Endothelial cell of umbilical vein (primary cell): Measurements from ENCODE around the gene PHC2.

Experiments
- CTCF ChIP-seq, 2 donors: IDR thresholded peaks; 1 replicate in 1 of 2; 2 replicates in 1 of 2; pipeline ENCODE4 v1.5.1; 2011; ENCODE audit warnings: low read length in 2 of 2, mild to moderate bottlenecking in 2 of 2, moderate library complexity in 2 of 2, control low read depth in 1 of 2, inconsistent platforms in 1 of 2, low read depth in 1 of 2; ENCODE audit not compliant: insufficient read depth in 1 of 2; ENCODE audit errors: extremely low read depth in 1 of 2
- POLR2A ChIP-seq: IDR thresholded peaks from 2 replicates; pipeline ENCODE4 v1.6.1; 2012; ENCODE audit warnings: low read depth, mild to moderate bottlenecking, control low read depth, low read length
- TF ChIP-seq, protein P1 (sequence below): IDR thresholded peaks from 2 replicates; pipeline ENCODE4 v1.6.1; 2011; ENCODE audit not compliant: insufficient read depth, insufficient read length

GRCh38 chr1:33353531-33353930, 77.4 kb downstream of the PHC2 start:
- TF ChIP-seq, protein P1, sequence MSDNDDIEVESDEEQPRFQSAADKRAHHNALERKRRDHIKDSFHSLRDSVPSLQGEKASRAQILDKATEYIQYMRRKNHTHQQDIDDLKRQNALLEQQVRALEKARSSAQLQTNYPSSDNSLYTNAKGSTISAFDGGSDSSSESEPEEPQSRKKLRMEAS: no peak
- TF ChIP-seq CTCF (IDR thresholded peaks at IDR 0.05; ENCODE audit: extremely low read depth in 1 of 2, insufficient read depth in 1 of 2, low read depth in 1 of 2, low read length in 2 of 2) (no peak), POLR2A (no peak)
